DMS79 treated with DMSO at 0.1 percent for 48 hours (cell line): ENCODE data around the gene VAPB.

ENCODE experiments used
- DNase-seq: peaks from one replicate; lab custom pipeline; 2025; lab: John Stamatoyannopoulos, UW

VAPB gene

DNA sequence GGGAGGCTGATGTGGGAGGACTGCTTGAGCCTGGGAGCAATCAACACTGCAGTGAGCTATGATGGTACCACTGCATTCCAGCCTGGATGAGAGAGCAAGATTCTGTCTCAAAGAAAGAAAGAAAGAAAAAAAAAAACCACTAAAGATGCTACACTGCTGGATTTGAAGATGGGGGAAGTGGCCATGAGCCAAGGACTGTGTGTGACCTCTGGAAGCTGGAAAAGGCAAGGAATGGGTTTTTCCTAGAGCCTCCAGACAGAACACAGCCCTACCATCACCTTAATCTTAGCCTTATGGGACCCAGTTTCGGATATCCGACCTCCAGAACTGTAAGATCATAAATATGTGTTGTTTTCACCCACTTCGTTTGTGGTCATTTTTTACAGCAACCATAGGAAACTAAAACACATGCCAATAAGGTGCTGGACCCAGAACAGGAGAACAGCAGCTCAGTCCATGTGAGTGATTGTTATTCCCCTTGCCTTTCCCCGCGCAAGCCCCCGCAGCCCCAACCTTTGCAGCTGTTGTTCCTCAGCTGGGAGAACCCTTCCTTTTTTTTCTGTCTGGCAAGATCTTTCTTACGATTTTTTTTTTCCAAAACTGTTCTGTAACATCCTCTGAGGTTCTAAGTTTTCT, 11.1 kb upstream of the VAPB start:
- no peak for DNase-seq

DNA sequence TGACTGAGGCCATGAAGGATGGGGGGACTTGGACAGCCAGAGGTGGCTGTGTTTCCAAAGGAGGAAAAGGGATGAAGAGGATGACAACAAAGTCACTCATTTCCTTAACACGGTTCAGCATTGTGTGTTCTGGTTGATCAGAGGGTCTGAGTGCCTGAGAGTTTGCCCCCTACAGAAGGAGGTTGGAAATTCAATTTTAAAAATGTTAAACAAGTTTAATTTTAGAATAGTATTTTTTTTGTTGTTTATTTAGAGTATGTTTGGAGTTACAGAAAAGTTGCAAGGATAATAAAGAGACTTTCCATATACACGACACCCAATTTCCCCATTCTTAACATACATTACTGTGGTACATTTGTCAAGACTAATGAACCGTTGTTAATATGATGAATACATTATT, 10.3 kb upstream of the VAPB start:
- no peak for DNase-seq

DNA sequence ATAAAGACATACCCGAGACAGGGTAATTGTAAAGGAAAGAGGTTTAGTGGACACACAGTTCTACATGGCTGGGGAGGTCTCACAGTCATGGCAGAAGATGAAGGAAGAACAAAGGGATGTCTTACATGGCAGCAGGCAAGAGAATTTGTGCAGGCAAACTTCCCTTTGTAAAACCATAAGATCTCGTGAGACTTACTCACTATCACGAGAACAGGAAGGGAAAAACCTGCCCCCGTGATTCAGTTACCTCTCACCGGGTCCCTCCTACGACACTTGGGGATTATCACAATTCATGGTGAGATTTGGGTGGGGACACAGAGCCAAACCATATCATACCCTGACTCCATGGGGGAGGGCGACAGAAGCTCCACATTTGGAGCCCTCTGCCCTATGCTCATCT, 7.4 kb upstream of the VAPB start:
- no peak for DNase-seq

DNA sequence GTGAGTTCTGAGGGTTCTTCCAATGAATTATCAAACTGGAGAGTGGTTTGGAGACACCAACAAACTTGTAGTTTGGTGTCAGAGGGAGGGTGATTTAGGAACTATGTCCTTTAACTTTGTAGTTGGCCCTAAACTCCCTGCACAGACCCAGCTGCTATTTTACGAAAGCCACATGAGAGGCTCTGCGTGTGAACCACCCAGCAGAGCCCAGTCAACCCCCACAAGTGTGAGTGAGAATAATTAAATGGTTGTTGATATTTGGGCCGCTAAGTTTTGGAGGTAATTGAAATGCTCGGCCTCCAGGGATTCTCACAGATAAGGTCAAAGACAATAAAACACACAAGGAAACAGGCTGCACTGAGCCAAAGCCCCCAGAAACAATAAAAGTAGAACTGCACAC, 6.9 kb upstream of the VAPB start:
- no peak for DNase-seq

- no peak for DNase-seq
These were observed 4.2 kb upstream of the VAPB start for GRCh38 chr20:58384821-58385220.

DNA sequence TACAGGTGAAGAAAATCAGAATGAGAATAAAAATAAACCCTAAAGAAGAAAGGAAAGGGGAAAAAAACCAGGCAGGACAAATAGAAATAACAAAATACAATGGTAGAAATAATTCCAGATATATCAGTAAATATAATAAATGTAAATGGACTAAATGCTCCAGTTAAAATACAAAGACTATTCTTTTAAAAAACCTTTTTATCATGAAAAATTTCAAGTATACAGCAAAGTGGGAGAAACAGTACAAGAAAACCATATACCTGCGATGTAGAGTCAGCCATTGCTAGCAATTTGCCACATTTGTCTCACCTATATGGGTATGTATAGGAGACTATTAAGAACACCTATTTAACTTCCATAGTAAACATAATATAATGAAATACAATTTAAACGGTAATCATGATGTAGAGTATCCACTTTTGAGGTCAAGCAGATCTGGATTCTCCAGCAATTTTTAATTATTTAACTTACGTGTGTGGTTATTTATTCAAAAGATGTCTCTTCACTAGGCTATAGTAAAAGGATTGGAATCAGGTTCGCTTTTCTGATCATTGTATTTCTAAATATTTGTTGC, 914 bp upstream of the VAPB start:
- no peak for DNase-seq

GRCh38 chr20:58389324-58389967, 417 bp downstream of the VAPB start:
- no peak for DNase-seq

GRCh38 chr20:58389968-58390658, 1.1 kb downstream of the VAPB start:
- DNase-seq, result no peak

DNA sequence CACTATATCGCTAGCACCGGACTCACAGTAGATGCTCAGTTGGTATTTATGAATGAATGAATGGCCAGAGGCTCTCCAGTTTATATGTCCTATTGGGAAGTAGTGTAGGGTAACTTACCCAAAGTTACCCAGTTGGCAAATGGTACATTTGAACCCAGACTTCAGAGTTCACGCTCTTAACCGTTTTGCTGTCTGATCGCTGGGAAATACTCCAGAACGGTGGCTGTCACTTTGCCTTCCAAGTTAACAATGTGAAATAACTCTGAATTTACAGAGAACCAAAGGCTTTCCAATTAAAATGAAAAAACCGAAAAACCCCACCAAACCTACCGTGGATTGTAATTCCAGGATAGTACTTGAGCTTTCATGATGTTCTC, 1.6 kb downstream of the VAPB start:
- DNase-seq, result no peak

GRCh38 chr20:58392286-58392685, 3.3 kb downstream of the VAPB start:
- DNase-seq, result no peak

GRCh38 chr20:58393299-58393698, 4.3 kb downstream of the VAPB start:
- DNase-seq, result no peak

GRCh38 chr20:58394801-58395200, 5.8 kb downstream of the VAPB start:
- DNase-seq, result no peak

- no peak for DNase-seq
These were observed 6.6 kb downstream of the VAPB start for GRCh38 chr20:58395604-58396003.

- DNase-seq, result no peak
These were observed 8.4 kb downstream of the VAPB start for GRCh38 chr20:58397429-58397828.

DNA sequence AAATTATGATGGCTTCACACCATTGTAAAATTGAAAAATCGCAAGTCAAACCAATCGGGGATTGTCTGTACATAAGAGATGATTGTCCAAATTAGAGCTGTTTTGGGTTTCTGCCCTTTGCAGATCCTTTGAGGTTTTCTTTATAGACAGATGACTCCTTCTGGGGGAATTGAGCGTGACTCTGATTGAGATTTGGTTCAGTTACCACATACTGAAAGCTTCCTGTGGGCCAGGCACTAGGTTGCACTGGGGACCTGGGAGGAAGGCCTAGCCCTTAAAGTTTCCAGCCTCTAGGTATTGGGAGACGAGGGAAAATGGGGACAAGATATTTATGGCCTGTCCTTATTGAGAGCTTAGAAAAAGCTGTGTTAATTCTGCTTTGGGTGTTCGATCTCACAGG, 9.2 kb downstream of the VAPB start:
- DNase-seq, result no peak

GRCh38 chr20:58399926-58400325, 10.9 kb downstream of the VAPB start:
- no peak for DNase-seq

GRCh38 chr20:58401162-58401561, 12.1 kb downstream of the VAPB start:
- no peak for DNase-seq

GRCh38 chr20:58402305-58402704, 13.3 kb downstream of the VAPB start:
- DNase-seq, result no peak

DNA sequence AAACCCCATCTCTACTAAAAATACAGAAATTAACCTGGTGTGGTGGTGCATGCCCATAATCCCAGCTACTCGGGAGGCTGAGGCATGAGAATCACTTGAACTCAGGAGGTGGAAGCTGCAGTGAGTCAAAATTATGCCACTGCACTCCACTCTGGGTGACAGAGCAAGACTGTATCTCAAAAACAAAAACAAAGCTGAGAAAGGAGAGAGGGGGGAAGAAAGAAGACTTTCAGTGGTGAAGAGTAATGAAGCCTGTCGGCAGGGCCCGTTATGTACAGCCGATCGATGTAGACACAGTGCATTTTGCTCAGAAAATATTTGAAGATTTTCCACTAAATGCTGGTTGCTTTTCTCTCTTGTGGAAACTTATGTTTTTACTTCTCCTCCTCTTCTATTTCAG, 13.8 kb downstream of the VAPB start:
- no peak for DNase-seq

DNA sequence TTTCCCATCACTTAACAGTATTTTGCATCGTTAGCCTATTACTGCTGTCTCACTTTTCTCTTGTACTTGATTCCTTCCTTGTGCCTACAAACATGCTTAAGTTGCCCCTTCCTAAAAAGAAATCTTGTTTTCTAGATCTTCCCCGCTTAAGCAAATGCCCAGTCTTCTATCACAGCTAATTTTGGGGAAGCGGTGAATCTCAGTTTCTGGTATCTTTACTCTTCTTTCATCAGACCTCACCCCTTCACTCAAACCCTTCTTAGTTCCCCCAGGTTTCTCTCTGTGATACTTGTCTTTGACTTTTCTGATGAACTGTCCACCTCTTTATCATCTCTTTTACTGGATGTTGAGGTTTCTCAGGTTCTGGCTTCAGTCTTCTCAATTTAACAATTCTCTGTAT, 14.2 kb downstream of the VAPB start:
- DNase-seq, result no peak

- peak; percentile 5 for DNase-seq
These were observed 16.7 kb downstream of the VAPB start for GRCh38 chr20:58405504-58406291.

GRCh38 chr20:58406422-58407001, 17.5 kb downstream of the VAPB start:
- no peak for DNase-seq
